Measurements from ENCODE around the gene TIGD1.

The TIGD1 gene

DNA sequence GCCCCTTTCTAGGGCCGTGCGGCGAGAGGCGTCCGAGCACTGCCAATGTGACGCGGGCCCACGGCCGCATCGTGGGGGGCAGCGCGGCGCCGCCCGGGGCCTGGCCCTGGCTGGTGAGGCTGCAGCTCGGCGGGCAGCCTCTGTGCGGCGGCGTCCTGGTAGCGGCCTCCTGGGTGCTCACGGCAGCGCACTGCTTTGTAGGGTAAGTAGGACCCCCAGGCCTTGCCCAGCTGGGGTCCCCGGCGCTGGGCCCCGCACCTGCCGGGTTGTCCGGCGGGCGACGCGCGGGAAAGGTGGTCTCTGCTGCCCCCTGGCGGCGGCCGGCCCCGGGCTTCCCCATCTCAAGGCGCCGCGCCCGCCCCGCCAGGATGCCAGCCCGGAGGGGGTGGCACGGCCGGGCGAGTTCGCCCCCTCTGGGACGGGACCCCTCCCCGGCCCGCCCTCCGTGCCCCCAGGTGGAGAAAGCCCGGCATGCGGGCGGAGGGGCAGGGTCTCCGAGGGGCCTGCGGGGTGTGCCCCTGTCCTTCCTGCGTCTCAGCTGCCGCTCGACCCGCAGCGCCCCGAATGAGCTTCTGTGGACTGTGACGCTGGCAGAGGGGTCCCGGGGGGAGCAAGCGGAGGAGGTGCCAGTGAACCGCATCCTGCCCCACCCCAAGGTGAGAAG lies 28.3 kb downstream of the TIGD1 start:
- Histone ChIP-seq H3K27me3 (ENCODE audit: insufficient read depth, low read length, poor library complexity, severe bottlenecking) (no peaks in the 10 kb centered on the region), H3K4me3 (ENCODE audit: low read length, poor library complexity, severe bottlenecking) (no peak overlapping the region), H3K9me3 (ENCODE audit: insufficient read depth, low read depth, low read length) (no peaks in the 10 kb centered on the region), H4K20me1 (ENCODE audit: insufficient read depth, low read length, poor library complexity, severe bottlenecking) (no peaks in the 10 kb centered on the region), H3K79me2 (ENCODE audit: insufficient read depth, low read length) (no peaks in the 10 kb centered on the region), H2AFZ (ENCODE audit: low read length) (no peak overlapping the region), H3K9me2 (replicated peaks; ENCODE audit: low read depth, low read length) (no peaks in the 10 kb centered on the region), H3K36me3 (ENCODE audit: insufficient read depth, low read length) (no peaks in the 10 kb centered on the region), H3K9ac (ENCODE audit: low read depth, low read length, poor library complexity, severe bottlenecking) (no peak overlapping the region), H3F3A (ENCODE audit: low read depth) (no peaks in the 10 kb centered on the region), H3K4me1 (ENCODE audit: insufficient read depth, low read length, poor library complexity, severe bottlenecking) (no peaks in the 10 kb centered on the region), H3K4me2 (ENCODE audit: low read depth, low read length, poor library complexity, severe bottlenecking) (no peak overlapping the region)
- no peak for TF ChIP-seq EZH2phosphoT487 (IDR thresholded peaks at IDR 0.05; ENCODE audit: borderline replicate concordance)
- TF ChIP-seq, protein P1, sequence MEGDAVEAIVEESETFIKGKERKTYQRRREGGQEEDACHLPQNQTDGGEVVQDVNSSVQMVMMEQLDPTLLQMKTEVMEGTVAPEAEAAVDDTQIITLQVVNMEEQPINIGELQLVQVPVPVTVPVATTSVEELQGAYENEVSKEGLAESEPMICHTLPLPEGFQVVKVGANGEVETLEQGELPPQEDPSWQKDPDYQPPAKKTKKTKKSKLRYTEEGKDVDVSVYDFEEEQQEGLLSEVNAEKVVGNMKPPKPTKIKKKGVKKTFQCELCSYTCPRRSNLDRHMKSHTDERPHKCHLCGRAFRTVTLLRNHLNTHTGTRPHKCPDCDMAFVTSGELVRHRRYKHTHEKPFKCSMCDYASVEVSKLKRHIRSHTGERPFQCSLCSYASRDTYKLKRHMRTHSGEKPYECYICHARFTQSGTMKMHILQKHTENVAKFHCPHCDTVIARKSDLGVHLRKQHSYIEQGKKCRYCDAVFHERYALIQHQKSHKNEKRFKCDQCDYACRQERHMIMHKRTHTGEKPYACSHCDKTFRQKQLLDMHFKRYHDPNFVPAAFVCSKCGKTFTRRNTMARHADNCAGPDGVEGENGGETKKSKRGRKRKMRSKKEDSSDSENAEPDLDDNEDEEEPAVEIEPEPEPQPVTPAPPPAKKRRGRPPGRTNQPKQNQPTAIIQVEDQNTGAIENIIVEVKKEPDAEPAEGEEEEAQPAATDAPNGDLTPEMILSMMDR (conservative IDR thresholded peaks at IDR 0.05; ENCODE audit: low read length): peak; percentile 65

DNA sequence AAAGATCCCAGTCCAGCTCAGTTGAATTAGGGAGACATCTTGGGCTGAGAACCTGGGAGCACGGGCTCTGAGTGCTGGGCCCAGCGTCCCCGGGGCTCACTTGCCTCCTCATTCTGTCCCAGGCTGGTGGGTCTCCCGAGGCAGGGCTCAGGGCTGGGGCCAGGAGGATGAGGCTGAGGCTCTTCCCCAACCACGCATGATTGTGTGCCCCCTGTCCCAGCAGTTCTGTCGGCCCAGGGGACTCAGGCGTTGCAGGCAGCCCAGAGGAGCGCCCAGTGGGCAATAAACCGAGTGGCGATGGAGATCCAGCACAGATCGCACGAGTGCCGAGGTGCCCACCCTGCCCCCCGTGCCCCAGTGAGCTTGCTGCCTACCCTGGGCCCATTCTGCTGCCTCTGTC lies 29.3 kb downstream of the TIGD1 start:
- TF ChIP-seq, protein P1 (conservative IDR thresholded peaks at IDR 0.05; ENCODE audit: low read length): no peak
- no peak for TF ChIP-seq EZH2phosphoT487 (IDR thresholded peaks at IDR 0.05; ENCODE audit: borderline replicate concordance)

DNA sequence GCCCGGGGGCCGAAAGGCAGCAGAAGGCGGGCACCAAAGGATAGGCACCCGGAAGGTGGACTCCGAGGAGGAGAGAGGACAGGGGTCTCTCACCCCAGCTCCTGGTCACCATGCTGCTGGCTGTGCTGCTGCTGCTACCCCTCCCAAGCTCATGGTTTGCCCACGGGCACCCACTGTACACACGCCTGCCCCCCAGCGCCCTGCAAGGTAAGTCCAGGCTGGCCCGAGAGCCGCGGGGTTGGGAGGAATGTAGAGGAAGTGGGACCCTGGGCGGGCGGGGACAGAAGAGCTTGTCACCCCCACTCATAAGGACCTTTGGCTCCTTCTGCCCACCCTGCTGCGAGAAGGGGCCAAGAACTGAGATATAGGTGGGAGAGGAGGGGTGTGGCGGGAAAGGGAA lies 29.9 kb downstream of the TIGD1 start:
- H3K9me2 ChIP-seq (replicated peaks; ENCODE audit: low read depth, low read length): no peaks in the 10 kb centered on the region
- H3K79me2 ChIP-seq (ENCODE audit: insufficient read depth, low read length): no peaks in the 10 kb centered on the region
- H3K9me3 ChIP-seq (ENCODE audit: insufficient read depth, low read depth, low read length): no peaks in the 10 kb centered on the region
- no peaks in the 10 kb centered on the region for H3K4me1 ChIP-seq (ENCODE audit: insufficient read depth, low read length, poor library complexity, severe bottlenecking)
- no peaks in the 10 kb centered on the region for H3F3A ChIP-seq (ENCODE audit: low read depth)
- H3K4me3 ChIP-seq (ENCODE audit: low read length, poor library complexity, severe bottlenecking): no peak overlapping the region
- no peak overlapping the region for H3K4me2 ChIP-seq (ENCODE audit: low read depth, low read length, poor library complexity, severe bottlenecking)
- H4K20me1 ChIP-seq (ENCODE audit: insufficient read depth, low read length, poor library complexity, severe bottlenecking): no peaks in the 10 kb centered on the region
- H2AFZ ChIP-seq (ENCODE audit: low read length): no peak overlapping the region
- TF ChIP-seq, protein P1 (conservative IDR thresholded peaks at IDR 0.05; ENCODE audit: low read length): no peak
- TF ChIP-seq EZH2phosphoT487 (IDR thresholded peaks at IDR 0.05; ENCODE audit: borderline replicate concordance): no peak
- H3K27me3 ChIP-seq (ENCODE audit: insufficient read depth, low read length, poor library complexity, severe bottlenecking): no peaks in the 10 kb centered on the region
- no peak overlapping the region for H3K9ac ChIP-seq (ENCODE audit: low read depth, low read length, poor library complexity, severe bottlenecking)
- H3K36me3 ChIP-seq (ENCODE audit: insufficient read depth, low read length): no peaks in the 10 kb centered on the region

More for the DNA sequence above, 29.3 kb downstream of the TIGD1 start:
- no peak overlapping the region for H3K4me2 ChIP-seq (ENCODE audit: low read depth, low read length, poor library complexity, severe bottlenecking)
- no peaks in the 10 kb centered on the region for H3K79me2 ChIP-seq (ENCODE audit: insufficient read depth, low read length)
- no peak overlapping the region for H3K4me3 ChIP-seq (ENCODE audit: low read length, poor library complexity, severe bottlenecking)
- H3K9ac ChIP-seq (ENCODE audit: low read depth, low read length, poor library complexity, severe bottlenecking): no peak overlapping the region
- H3K9me3 ChIP-seq (ENCODE audit: insufficient read depth, low read depth, low read length): no peaks in the 10 kb centered on the region
- H4K20me1 ChIP-seq (ENCODE audit: insufficient read depth, low read length, poor library complexity, severe bottlenecking): no peaks in the 10 kb centered on the region
- H3K4me1 ChIP-seq (ENCODE audit: insufficient read depth, low read length, poor library complexity, severe bottlenecking): no peaks in the 10 kb centered on the region
- H3K27me3 ChIP-seq (ENCODE audit: insufficient read depth, low read length, poor library complexity, severe bottlenecking): no peaks in the 10 kb centered on the region
- H2AFZ ChIP-seq (ENCODE audit: low read length): no peak overlapping the region
- no peaks in the 10 kb centered on the region for H3K9me2 ChIP-seq (replicated peaks; ENCODE audit: low read depth, low read length)
- no peaks in the 10 kb centered on the region for H3K36me3 ChIP-seq (ENCODE audit: insufficient read depth, low read length)
- no peaks in the 10 kb centered on the region for H3F3A ChIP-seq (ENCODE audit: low read depth)
